Spleen (tissue), 11 donors: Measurements from ENCODE around the gene SMAD1. TPM values are rescaled to one million over a fixed set of nuclear protein-coding genes. Genes with fewer than 3 reads are reported as not detected.
"Not testable (repeated sequence)": the region's sequence is repeated elsewhere in the genome, so short reads cannot be mapped to it uniquely, and the experiment has no call there.

Experiments
- DNase-seq: peaks from one replicate; pipeline ENCODE4 v3.0.0-alpha.2; 2020
- H3K27ac ChIP-seq, 8 donors: fragments of 200-600 bp; sonication (generic) in 7 of 8; 1 replicate in 4 of 8; 2 replicates in 4 of 8; pipeline versions ENCODE4 v1.5.0 to v1.8.0; 2016 to 2021; ENCODE audit warnings: inconsistent platforms in 4 of 8, mild to moderate bottlenecking in 4 of 8, moderate library complexity in 1 of 8
- H3K27me3 ChIP-seq, 7 donors: fragments of 200-600 bp; sonication (generic) in 6 of 7; replicated peaks in 1 of 7; 1 replicate in 4 of 7; 2 replicates in 3 of 7; pipeline versions ENCODE4 v1.5.0 to v1.8.0; 2016 to 2021; ENCODE audit warnings: inconsistent platforms in 3 of 7, mild to moderate bottlenecking in 1 of 7
- H3K36me3 ChIP-seq, 6 donors: fragments of 200-600 bp; sonication (generic) in 5 of 6; 1 replicate in 4 of 6; 2 replicates in 2 of 6; pipeline versions ENCODE4 v1.5.0 to v1.8.0; 2016 to 2021; ENCODE audit warnings: inconsistent platforms in 2 of 6
- H3K4me1 ChIP-seq, 6 donors: fragments of 200-600 bp; sonication (generic) in 5 of 6; 1 replicate in 3 of 6; 2 replicates in 3 of 6; pipeline versions ENCODE4 v1.5.0 to v1.8.0; 2016 to 2021; ENCODE audit warnings: inconsistent platforms in 3 of 6
- H3K4me3 ChIP-seq, 8 donors: fragments of 200-600 bp; sonication (generic) in 7 of 8; 1 replicate in 4 of 8; 2 replicates in 4 of 8; pipeline versions ENCODE4 v1.5.0 to v1.8.0; 2016 to 2021; ENCODE audit warnings: inconsistent platforms in 4 of 8, mild to moderate bottlenecking in 4 of 8, moderate library complexity in 2 of 8
- H3K9me3 ChIP-seq, 8 donors: fragments of 200-600 bp; sonication (generic) in 7 of 8; 1 replicate in 4 of 8; 2 replicates in 4 of 8; pipeline versions ENCODE4 v1.5.0 to v1.8.0; 2016 to 2021; ENCODE audit warnings: inconsistent platforms in 4 of 8
- CTCF ChIP-seq, 11 experiments: fragments of 200-600 bp in 7 of 11; fragments of 450-650 bp in 4 of 11; sonication (generic) in 4 of 11; IDR thresholded peaks in 8 of 11; conservative IDR thresholded peaks in 3 of 11; 1 replicate in 7 of 11; 2 replicates in 4 of 11; pipeline versions ENCODE4 v1.4.0 to v1.8.0; 2016 to 2021; ENCODE audit warnings: antibody characterized with exemption in 11 of 11, inconsistent platforms in 4 of 11, mild to moderate bottlenecking in 1 of 11
- POLR2A ChIP-seq, 3 donors: fragments of 450-650 bp; IDR thresholded peaks; one replicate each; pipeline ENCODE4 v1.5.1; 2017; ENCODE audit warnings: antibody characterized with exemption in 3 of 3, mild to moderate bottlenecking in 1 of 3
- POLR2AphosphoS5 ChIP-seq, 3 donors: sonication (generic); formaldehyde crosslinking; IDR thresholded peaks; one replicate each; pipeline ENCODE4 v1.5.1; 2017; ENCODE audit warnings: antibody characterized with exemption in 3 of 3
- WGBS, 5 donors: extraction: QIAGEN DNeasy Blood & Tissue Kit in 3 of 5; methylation state at CpG; one replicate each; pipeline versions ENCODE4 v1.1.5 to v1.1.7; 2013 to 2018; 5-methylcytosine and 5-hydroxymethylcytosine counted together
- intact Hi-C: fragments of 100-400 bp; cut with DNase I; formaldehyde crosslinking; loops from one replicate; pipeline ENCODE4 v1.15.0; 2023; ENCODE audit warnings: low total_unique reads
- polyA plus RNA-seq, 3 donors: library from polyadenylated mRNA; stranded (reverse); fragments of 200-250 nt; gene quantifications; one replicate each; pipeline ENCODE4 v1.2.1, GENCODE V29; 2013
- total RNA-seq, 7 donors: library from RNA; depleted of rRNA in 3 of 7; stranded (reverse); fragments of >200 nt in 3 of 7; fragmentation: NEBNext Ultra II Directional in 4 of 7; extraction: Animal tissue kit (Norgen Biotek cat#: 25700) in 4 of 7; gene quantifications; one replicate each; pipeline versions ENCODE4 v1.1.0 to v1.2.1, GENCODE V29; 2016 to 2021
- donor health status: healthy with polysubstance abuse.
- donor health status: DM: no; HTN: no; CAD: no; lungs with moderate emphysema.
- donor health status: DM: no; HTN: no; CAD: no.
- donor health status: Bipolar disorder and iron deficiency.
- donor health status: healthy.
- donor health status: DM: no; HTN: no; CAD: no.
- donor health status: DM: yes; HTN: yes; CAD: no.

SMAD1 gene
- total and polyA plus RNA-seq, 10 donors = 2.8 to 48.2 (median 28.7) TPM

DNA sequence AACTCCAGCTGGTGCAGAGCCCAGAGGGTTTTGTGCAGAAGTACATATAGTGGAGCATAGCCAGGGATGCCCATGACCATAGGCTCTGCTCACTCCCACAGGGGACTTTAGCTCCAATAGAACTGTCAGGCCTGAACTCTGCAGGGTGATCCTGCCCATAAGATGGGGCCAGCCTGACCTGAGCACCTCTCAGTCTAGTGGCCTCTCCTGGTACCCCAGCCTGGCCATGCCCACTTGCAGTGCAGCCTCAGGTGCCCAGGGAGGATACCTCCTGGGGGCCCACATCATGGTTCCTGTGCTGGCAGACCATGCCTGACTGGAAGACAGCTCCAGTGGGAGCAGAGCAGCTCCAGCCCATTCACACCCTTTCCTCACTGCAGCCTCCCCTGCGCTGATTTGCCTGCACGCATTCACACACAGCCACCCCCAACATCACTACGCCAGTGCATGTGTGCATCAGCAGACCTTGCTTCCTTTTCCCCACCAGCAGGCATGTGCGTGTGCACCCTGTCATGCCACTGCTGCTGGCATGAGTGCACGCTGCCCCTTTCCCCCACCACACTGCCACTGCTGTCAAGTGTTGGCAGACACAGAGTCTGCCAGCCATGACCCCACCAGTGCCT is 84.5 kb downstream of the SMAD1 start:
- no peaks in the 10 kb centered on the region for H3K27me3 ChIP-seq
- intact Hi-C loops = no loop called here
- no peak for DNase-seq
- WGBS, 5 donors = 88 to 95% (median 94%) methylated on average over 4 to 5 of the region's 5 CpGs
- peaks cover 0 to 14% (median 11%) of the 10 kb centered on the region in 8 donors for H3K9me3 ChIP-seq
- no peak for TF ChIP-seq POLR2A (IDR thresholded peaks at IDR 0.05)
- TF ChIP-seq POLR2AphosphoS5 (IDR thresholded peaks at IDR 0.05) = no peak
- no peak for TF ChIP-seq CTCF (IDR thresholded peaks at IDR 0.05 in 8 of 11, conservative IDR thresholded peaks at IDR 0.05 in 3 of 11)
- H3K4me1 ChIP-seq = no peaks in the 10 kb centered on the region
- no peak overlapping the region for H3K27ac ChIP-seq
- no peak overlapping the region for H3K4me3 ChIP-seq
- no peaks in the 10 kb centered on the region for H3K36me3 ChIP-seq

DNA sequence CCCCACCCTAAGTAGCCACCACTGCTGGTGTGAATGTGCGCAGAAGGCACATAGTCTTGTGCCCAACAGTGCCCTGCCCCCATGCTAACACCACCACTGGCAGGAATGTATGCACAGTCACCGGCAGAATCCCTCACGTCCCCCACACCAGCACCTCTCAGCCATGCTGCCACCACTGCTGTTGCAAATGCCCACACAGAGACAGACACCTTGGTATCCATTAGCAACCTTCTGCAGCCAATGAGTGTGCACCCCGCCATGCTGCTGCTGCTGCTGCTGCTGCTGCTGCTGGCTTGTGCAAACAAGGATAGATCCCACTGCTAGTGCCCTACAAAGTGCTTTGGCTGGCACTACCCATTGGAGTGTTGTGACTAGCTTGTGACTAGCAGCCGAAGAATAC is 85.1 kb downstream of the SMAD1 start:
- no peak overlapping the region for H3K4me3 ChIP-seq
- H3K9me3 ChIP-seq = peaks cover 0 to 18% (median 11%) of the 10 kb centered on the region in 8 donors
- H3K27me3 ChIP-seq = no peaks in the 10 kb centered on the region
- H3K36me3 ChIP-seq = no peaks in the 10 kb centered on the region
- H3K27ac ChIP-seq = no peak overlapping the region
- TF ChIP-seq POLR2AphosphoS5 (IDR thresholded peaks at IDR 0.05) (no peak), POLR2A (IDR thresholded peaks at IDR 0.05) (no peak), CTCF (IDR thresholded peaks at IDR 0.05 in 8 of 11, conservative IDR thresholded peaks at IDR 0.05 in 3 of 11) (no peak)
- DNase-seq = no peak
- intact Hi-C loops = no loop called here
- 76 to 96% (median 91%) methylated on average over 5 of the region's 5 CpGs for WGBS, 5 donors
- H3K4me1 ChIP-seq = no peaks in the 10 kb centered on the region

GRCh38 chr4:145567516-145567915 is 85.9 kb downstream of the SMAD1 start:
- H3K4me1 ChIP-seq = no peaks in the 10 kb centered on the region
- no peak overlapping the region for H3K27ac ChIP-seq
- H3K4me3 ChIP-seq = no peak overlapping the region
- 86 to 98% (median 93%) methylated on average over 2 of the region's 2 CpGs for WGBS, 5 donors
- no peaks in the 10 kb centered on the region for H3K27me3 ChIP-seq
- intact Hi-C loops = no loop called here
- H3K9me3 ChIP-seq = peaks cover 0 to 25% (median 11%) of the 10 kb centered on the region in 8 donors
- H3K36me3 ChIP-seq = no peaks in the 10 kb centered on the region
- DNase-seq = no peak
- TF ChIP-seq POLR2A (IDR thresholded peaks at IDR 0.05) (no peak), POLR2AphosphoS5 (IDR thresholded peaks at IDR 0.05) (no peak), CTCF (IDR thresholded peaks at IDR 0.05 in 8 of 11, conservative IDR thresholded peaks at IDR 0.05 in 3 of 11) (no peak)

GRCh38 chr4:145574546-145574945 is 92.9 kb downstream of the SMAD1 start:
- intact Hi-C loops, H3K27ac ChIP-seq, DNase-seq, H3K27me3 ChIP-seq, H3K4me1 ChIP-seq, H3K36me3 ChIP-seq, H3K4me3 ChIP-seq: not testable (repeated sequence)
- peaks cover 0 to 20% (median 0%) of the 10 kb centered on the region in 8 donors for H3K9me3 ChIP-seq
- WGBS, 5 donors = 79 to 89% (median 86%) methylated on average over 7 of the region's 7 CpGs
